Peyer's patch (tissue), 4 donors: ENCODE data around the gene EGFL6. TPM values are rescaled to one million over a fixed set of nuclear protein-coding genes. Genes with fewer than 3 reads are reported as not detected.
"Not testable (repeated sequence)": the region's sequence is repeated elsewhere in the genome, so short reads cannot be mapped to it uniquely, and the experiment has no call there.

Experiments used
- DNase-seq, 3 donors: peaks; one replicate each; pipeline ENCODE4 v3.0.0-alpha.2; 2017 to 2019
- H3K27ac ChIP-seq, 4 donors: fragments of 200-600 bp; sonication (generic); one replicate each; pipeline ENCODE4 v1.5.1; 2016 to 2019
- H3K27me3 ChIP-seq, 2 donors: fragments of 200-600 bp; sonication (generic); one replicate each; pipeline ENCODE4 v1.5.1; 2019
- H3K36me3 ChIP-seq, 3 donors: fragments of 200-600 bp; sonication (generic); one replicate each; pipeline ENCODE4 v1.5.1; 2016 to 2019
- H3K4me1 ChIP-seq, 4 donors: fragments of 200-600 bp; sonication (generic); one replicate each; pipeline ENCODE4 v1.5.1; 2016 to 2019
- H3K4me3 ChIP-seq, 4 donors: fragments of 200-600 bp; sonication (generic); 1 replicate in 3 of 4; 2 replicates in 1 of 4; pipeline ENCODE4 v1.5.1; 2016 to 2019; ENCODE audit warnings: mild to moderate bottlenecking in 1 of 4
- H3K9me3 ChIP-seq, 4 donors: fragments of 200-600 bp; sonication (generic); one replicate each; pipeline ENCODE4 v1.5.1; 2016 to 2019; ENCODE audit warnings: mild to moderate bottlenecking in 1 of 4
- CTCF ChIP-seq, 6 experiments: fragments of 450-650 bp in 4 of 6; fragments of 200-600 bp in 2 of 6; sonication (generic) in 1 of 6; IDR thresholded peaks; one replicate each; pipeline ENCODE4 v1.5.1; 2017 to 2019; ENCODE audit warnings: antibody characterized with exemption in 6 of 6, mild to moderate bottlenecking in 3 of 6, moderate library complexity in 1 of 6
- POLR2A ChIP-seq, 2 donors: fragments of 450-650 bp; IDR thresholded peaks; one replicate each; pipeline ENCODE4 v1.5.1; 2017; ENCODE audit warnings: antibody characterized with exemption in 2 of 2, mild to moderate bottlenecking in 2 of 2, moderate library complexity in 2 of 2
- total RNA-seq, 4 donors: library from RNA; depleted of rRNA; stranded (reverse); fragments of >200 nt; gene quantifications; one replicate each; pipeline ENCODE4 v1.1.0, GENCODE V29; 2016

The EGFL6 gene
- total RNA-seq, 4 donors from 2014 or later: not detected

GRCh38 chrX:13614154-13614553 is 44.8 kb downstream of the EGFL6 start:
- no peaks in the 10 kb centered on the region for H3K4me1 ChIP-seq
- H3K9me3 ChIP-seq: no peaks in the 10 kb centered on the region
- no peak for DNase-seq
- no peaks in the 10 kb centered on the region for H3K36me3 ChIP-seq
- TF ChIP-seq CTCF (IDR thresholded peaks at IDR 0.05): no peak
- TF ChIP-seq POLR2A (IDR thresholded peaks at IDR 0.05): no peak
- H3K27me3 ChIP-seq: no peaks in the 10 kb centered on the region
- H3K4me3 ChIP-seq: no peak overlapping the region
- H3K27ac ChIP-seq: no peak overlapping the region

GRCh38 chrX:13620207-13620606 is 50.8 kb downstream of the EGFL6 start:
- no peaks in the 10 kb centered on the region for H3K36me3 ChIP-seq
- H3K4me3 ChIP-seq: no peak overlapping the region
- DNase-seq: no peak
- H3K4me1 ChIP-seq: no peaks in the 10 kb centered on the region
- no peak overlapping the region for H3K27ac ChIP-seq
- H3K27me3 ChIP-seq: no peaks in the 10 kb centered on the region
- H3K9me3 ChIP-seq: no peaks in the 10 kb centered on the region
- no peak for TF ChIP-seq POLR2A (IDR thresholded peaks at IDR 0.05)
- no peak for TF ChIP-seq CTCF (IDR thresholded peaks at IDR 0.05)

GRCh38 chrX:13622401-13622964 is 53.1 kb downstream of the EGFL6 start:
- Histone ChIP-seq H3K36me3 (no peaks in the 10 kb centered on the region), H3K4me3 (no peak overlapping the region), H3K4me1 (no peaks in the 10 kb centered on the region), H3K9me3 (no peaks in the 10 kb centered on the region), H3K27ac (no peak overlapping the region), H3K27me3 (no peaks in the 10 kb centered on the region)
- DNase-seq: no peak
- no peak for TF ChIP-seq POLR2A (IDR thresholded peaks at IDR 0.05)
- TF ChIP-seq CTCF (IDR thresholded peaks at IDR 0.05): no peak

- TF ChIP-seq POLR2A (IDR thresholded peaks at IDR 0.05): no peak
- no peak for TF ChIP-seq CTCF (IDR thresholded peaks at IDR 0.05)
- Histone ChIP-seq H3K4me1 (no peaks in the 10 kb centered on the region), H3K27ac (no peak overlapping the region), H3K27me3 (no peaks in the 10 kb centered on the region), H3K36me3 (no peaks in the 10 kb centered on the region), H3K9me3 (no peaks in the 10 kb centered on the region), H3K4me3 (no peak overlapping the region)
- no peak for DNase-seq
Measured at GRCh38 chrX:13627306-13627705, 57.9 kb downstream of the EGFL6 start.

GRCh38 chrX:13637224-13637623 is 67.8 kb downstream of the EGFL6 start:
- not testable (repeated sequence) for H3K4me1 ChIP-seq, DNase-seq, H3K9me3 ChIP-seq, H3K27ac ChIP-seq, H3K36me3 ChIP-seq, H3K4me3 ChIP-seq, H3K27me3 ChIP-seq

GRCh38 chrX:13638021-13638420 is 68.6 kb downstream of the EGFL6 start:
- Histone ChIP-seq H3K36me3 (no peaks in the 10 kb centered on the region), H3K4me1 (no peaks in the 10 kb centered on the region), H3K27me3 (no peaks in the 10 kb centered on the region), H3K4me3 (no peak overlapping the region), H3K27ac (no peak overlapping the region), H3K9me3 (peaks cover 0 to 9% (median 0%) of the 10 kb centered on the region in 4 donors)
- TF ChIP-seq CTCF (IDR thresholded peaks at IDR 0.05) (no peak), POLR2A (IDR thresholded peaks at IDR 0.05) (no peak)
- DNase-seq: no peak
